GM11168 (cell line): Measurements from ENCODE around the gene CTLA4.
"Not testable (repeated sequence)": the region's sequence is repeated elsewhere in the genome, so short reads cannot be mapped to it uniquely, and the experiment has no call there.

Experiments
- in situ Hi-C: fragments of 300-500 bp; cut with MboI; formaldehyde crosslinking; loops from one replicate; pipeline ENCODE4 v1.12.0; 2022; ENCODE audit warnings: low sequenced_read_pairs; ENCODE audit not compliant: unreplicated experiment

CTLA4 gene

GRCh38 chr2:203855274-203855673 is 12.3 kb upstream of the CTLA4 start:
- in situ Hi-C loops = no loop called here

DNA sequence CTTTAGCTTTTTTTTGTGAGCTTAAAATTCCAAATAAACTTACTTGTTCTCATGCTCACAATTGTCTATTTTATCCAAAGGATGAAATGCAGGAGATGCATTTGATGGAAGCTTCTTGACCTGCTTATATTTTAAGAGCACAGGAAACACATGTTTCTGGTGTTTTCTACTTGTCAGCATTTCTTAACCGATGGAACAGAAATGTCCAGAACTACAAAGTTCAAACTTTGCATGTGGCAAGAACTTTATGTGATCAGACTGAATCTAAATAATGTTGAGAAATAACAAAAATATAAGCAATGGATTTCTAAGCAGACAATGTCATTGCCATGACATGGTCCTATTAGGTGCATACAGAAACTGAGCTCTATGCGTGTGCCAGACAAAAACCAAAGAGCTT is 9.9 kb upstream of the CTLA4 start:
- in situ Hi-C loops = no loop called here

DNA sequence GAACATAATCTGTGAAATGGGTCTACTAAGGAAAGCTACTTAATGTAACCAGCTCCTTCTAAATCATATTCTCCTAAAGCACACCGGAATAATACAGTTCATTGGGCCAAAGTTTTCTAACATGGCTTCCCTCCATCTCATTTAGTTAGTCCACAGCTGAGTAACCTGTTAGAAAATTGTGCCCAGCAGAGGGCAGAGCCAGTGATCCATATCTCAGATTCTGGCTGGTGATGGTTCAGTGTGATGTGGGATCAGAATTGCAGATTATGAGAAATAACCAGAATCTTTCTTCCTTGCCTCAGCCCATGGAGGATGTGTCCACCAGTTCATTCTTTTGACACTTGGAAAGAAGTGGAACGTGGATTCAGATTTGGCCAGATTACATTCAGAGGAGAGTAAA is 9.4 kb upstream of the CTLA4 start:
- in situ Hi-C loops = no loop called here

- in situ Hi-C loops = no loop called here
Observed at GRCh38 chr2:203859030-203859789, 8.4 kb upstream of the CTLA4 start.

DNA sequence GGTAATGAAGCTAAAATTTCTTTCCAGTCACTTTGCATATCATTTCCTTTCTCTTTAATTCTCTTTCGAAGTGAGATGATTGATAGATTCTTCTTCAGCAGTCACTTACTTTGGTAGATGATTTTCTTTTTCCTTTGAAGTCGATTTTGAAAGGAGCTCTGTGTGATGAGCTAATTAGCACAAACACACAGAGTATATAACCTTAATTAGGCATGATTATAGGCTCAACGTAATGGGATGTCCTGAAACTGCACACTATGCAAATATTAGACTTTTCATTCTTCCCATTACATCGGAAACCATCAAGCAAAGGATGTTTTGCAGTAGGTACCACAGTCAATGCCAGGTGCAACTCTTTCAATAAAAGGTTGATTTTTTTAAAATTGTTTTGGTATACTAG is 6.4 kb upstream of the CTLA4 start:
- in situ Hi-C loops = no loop called here

DNA sequence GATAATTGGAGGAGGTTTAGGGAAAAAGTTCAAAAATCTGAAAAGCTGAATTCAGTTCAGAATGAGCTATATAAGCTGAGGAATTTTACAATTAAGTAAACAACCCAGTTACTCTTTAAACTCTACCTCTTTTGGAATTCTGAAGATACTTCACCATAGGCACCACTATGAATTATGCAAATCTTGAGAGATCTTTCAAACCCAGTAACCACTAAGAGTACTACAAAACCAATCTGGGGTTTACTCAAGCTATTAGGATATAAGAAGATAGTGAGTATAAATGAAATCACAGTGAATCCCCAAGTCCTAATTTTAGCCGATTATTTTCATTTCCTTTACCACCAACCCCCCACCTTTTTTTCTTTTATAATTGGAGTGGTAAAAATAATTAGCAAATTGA is 6.0 kb upstream of the CTLA4 start:
- in situ Hi-C loops = no loop called here

GRCh38 chr2:203869223-203870042 is 1.9 kb downstream of the CTLA4 start:
- in situ Hi-C loops = no loop called here

- in situ Hi-C loops = no loop called here
Observed at GRCh38 chr2:203870481-203870880, 2.9 kb downstream of the CTLA4 start.

DNA sequence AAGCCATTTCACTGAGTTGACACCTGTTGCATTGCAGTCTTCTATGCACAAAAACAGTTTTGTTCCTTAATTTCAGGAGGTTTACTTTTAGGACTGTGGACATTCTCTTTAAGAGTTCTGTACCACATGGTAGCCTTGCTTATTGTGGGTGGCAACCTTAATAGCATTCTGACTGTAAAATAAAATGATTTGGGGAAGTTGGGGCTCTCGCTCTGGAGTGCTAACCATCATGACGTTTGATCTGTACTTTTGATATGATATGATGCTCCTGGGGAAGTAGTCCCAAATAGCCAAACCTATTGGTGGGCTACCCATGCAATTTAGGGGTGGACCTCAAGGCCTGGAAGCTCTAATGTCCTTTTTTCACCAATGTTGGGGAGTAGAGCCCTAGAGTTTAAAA is 3.4 kb downstream of the CTLA4 start:
- in situ Hi-C loops = no loop called here

DNA sequence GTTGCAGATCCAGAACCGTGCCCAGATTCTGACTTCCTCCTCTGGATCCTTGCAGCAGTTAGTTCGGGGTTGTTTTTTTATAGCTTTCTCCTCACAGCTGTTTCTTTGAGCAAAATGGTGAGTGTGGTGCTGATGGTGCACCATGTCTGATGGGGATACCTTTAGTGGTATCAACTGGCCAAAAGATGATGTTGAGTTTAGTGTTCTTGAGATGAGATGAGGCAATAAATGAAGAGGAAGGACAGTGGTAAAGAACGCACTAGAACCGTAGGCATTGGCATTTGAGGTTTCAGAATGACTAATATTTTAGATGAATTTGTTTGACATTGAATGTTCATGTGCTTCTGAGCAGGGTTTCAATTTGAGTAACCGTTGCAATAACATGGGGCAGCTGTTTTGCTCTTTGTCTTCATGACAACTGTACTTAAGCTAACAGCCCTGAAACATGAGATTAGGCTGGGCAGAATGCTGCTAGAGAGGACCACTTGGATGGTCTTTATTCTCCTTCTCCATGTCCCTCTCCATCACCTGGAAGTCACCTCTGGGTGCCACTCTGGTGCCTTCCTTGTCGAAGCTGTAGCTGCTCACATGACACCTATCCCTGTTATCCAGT is 3.9 kb downstream of the CTLA4 start:
- in situ Hi-C loops = no loop called here

- in situ Hi-C loops = no loop called here
Observed at GRCh38 chr2:203873461-203873860, 5.9 kb downstream of the CTLA4 start.

DNA sequence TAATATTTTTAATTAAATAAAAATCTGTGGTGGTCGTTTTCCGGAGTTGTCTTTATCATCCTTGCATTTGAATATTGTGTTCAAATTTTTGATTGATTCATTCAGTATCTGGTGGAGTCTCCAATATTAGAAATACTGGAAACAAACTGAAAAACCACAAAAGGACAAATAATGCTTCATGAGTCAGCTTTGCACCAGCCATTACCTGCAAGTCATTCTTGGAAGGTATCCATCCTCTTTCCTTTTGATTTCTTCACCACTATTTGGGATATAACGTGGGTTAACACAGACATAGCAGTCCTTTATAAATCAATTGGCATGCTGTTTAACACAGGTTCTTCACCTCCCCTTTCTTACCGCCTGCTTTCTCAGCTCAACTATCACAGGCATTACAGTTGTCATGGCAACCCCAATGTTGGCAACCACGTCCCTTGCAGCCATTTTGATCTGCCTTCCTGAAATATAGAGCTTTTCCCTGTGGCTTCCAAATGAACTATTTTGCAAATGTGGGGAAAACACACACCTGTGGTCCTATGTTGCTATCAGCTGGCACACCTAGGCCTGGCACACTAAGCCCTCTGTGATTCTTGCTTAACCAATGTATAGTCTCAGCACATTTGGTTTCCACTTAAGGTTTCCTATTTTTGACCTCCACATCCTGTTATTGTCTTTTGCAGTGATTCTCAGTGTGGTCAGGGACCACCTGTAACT is 6.5 kb downstream of the CTLA4 start:
- in situ Hi-C loops = no loop called here

GRCh38 chr2:203875471-203875870 is 7.9 kb downstream of the CTLA4 start:
- in situ Hi-C loops = no loop called here

DNA sequence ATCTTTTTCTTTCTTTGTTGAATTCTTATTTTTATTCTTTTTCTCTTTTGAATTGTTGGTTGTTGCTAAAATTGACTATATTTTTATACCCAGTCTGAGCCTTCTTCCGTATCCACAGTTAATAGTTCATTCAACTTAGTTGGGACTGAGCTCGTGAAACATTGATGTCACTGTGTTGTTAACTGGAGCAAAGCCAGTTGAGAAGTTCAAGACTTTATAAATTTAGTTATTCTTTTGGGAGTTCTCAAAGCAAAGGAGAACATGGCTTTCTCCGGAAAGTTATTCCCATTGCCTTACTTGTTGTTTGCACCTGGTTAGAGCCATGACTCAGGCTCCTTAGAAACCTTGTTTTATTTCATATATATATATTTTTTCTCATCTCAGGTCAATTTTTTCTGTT is 8.8 kb downstream of the CTLA4 start:
- in situ Hi-C loops = no loop called here

GRCh38 chr2:203878063-203878462 is 10.5 kb downstream of the CTLA4 start:
- in situ Hi-C loops = no loop called here

DNA sequence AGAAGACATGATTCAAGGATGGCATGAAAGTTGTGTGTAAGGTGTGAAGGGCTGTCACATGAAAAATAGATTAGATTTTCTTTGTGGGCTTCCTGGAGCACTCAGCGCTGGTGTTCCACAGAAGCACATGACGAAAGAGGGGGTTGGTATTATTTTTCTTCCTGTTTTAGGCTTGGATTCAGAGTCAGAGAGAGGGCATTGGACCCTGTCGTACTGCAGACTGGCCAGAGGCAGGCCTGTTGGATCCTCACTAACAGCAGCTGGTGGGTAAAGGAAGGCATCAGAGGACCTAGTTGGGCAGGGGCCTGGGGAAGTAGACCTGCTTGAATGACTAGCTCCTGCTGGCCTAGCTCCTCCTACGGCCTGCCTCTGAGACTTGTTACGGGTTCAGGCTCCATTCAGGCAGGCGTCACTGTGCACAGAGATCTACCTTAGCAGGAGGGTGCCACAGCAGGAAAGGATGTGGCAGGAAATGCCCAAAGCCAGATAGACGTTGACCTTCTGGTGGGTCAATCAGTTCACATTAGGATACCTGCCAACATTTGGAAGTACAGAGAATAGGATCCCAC is 13.1 kb downstream of the CTLA4 start:
- in situ Hi-C loops = no loop called here

GRCh38 chr2:203881185-203881584 is 13.6 kb downstream of the CTLA4 start:
- in situ Hi-C loops = not testable (repeated sequence)

DNA sequence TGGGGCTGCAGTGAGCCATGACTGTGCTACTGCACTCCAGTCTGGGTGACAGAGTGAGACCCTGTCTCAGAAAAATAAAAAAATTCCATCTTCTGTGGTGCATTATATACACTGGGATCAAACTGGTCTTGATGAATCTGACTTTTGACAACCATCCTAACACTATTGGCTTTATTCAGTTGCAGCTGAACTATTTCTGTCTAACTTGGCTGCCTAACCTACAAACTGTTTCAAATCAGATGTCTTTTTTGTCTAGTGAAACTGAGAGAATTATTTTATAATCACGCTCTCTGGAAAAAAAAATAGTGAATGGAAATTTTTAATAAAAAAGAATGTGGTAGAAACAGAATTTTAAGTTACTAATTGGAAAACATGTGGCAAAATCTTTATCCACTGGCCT is 15.0 kb downstream of the CTLA4 start:
- in situ Hi-C loops = no loop called here

- in situ Hi-C loops = no loop called here
Observed at GRCh38 chr2:203886661-203887151, 19.1 kb downstream of the CTLA4 start.

- in situ Hi-C loops = no loop called here
Observed at GRCh38 chr2:203887677-203888076, 20.1 kb downstream of the CTLA4 start.
